Measurements from ENCODE around the gene PLXNA4. TPM values are rescaled to one million over a fixed set of nuclear protein-coding genes. Genes with fewer than 3 reads are reported as not detected.

The PLXNA4 gene
- total and polyA plus RNA-seq, 2 experiments from 2014 or later: 0.08 to 0.80 TPM

DNA sequence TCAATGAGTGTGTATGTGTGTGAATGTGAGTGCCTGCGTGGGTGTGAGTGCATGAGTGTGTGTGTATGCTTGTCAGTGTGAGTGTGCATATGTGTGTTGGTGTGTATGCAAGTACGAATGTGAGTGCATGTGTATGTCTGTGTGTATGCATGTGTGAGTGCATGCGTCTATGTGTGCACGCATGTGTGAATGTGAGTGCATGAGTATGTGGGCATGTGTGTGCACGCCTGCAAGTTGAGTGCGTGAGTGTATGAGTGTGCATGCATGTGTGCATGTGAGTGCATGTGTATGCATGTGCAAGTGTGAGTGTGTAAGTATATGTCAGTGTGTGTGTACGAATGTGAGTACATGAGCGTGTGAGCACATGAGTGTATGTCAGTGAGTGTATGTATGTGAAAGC, 399.6 kb downstream of the PLXNA4 start (continued):
- TF ChIP-seq, protein P1, sequence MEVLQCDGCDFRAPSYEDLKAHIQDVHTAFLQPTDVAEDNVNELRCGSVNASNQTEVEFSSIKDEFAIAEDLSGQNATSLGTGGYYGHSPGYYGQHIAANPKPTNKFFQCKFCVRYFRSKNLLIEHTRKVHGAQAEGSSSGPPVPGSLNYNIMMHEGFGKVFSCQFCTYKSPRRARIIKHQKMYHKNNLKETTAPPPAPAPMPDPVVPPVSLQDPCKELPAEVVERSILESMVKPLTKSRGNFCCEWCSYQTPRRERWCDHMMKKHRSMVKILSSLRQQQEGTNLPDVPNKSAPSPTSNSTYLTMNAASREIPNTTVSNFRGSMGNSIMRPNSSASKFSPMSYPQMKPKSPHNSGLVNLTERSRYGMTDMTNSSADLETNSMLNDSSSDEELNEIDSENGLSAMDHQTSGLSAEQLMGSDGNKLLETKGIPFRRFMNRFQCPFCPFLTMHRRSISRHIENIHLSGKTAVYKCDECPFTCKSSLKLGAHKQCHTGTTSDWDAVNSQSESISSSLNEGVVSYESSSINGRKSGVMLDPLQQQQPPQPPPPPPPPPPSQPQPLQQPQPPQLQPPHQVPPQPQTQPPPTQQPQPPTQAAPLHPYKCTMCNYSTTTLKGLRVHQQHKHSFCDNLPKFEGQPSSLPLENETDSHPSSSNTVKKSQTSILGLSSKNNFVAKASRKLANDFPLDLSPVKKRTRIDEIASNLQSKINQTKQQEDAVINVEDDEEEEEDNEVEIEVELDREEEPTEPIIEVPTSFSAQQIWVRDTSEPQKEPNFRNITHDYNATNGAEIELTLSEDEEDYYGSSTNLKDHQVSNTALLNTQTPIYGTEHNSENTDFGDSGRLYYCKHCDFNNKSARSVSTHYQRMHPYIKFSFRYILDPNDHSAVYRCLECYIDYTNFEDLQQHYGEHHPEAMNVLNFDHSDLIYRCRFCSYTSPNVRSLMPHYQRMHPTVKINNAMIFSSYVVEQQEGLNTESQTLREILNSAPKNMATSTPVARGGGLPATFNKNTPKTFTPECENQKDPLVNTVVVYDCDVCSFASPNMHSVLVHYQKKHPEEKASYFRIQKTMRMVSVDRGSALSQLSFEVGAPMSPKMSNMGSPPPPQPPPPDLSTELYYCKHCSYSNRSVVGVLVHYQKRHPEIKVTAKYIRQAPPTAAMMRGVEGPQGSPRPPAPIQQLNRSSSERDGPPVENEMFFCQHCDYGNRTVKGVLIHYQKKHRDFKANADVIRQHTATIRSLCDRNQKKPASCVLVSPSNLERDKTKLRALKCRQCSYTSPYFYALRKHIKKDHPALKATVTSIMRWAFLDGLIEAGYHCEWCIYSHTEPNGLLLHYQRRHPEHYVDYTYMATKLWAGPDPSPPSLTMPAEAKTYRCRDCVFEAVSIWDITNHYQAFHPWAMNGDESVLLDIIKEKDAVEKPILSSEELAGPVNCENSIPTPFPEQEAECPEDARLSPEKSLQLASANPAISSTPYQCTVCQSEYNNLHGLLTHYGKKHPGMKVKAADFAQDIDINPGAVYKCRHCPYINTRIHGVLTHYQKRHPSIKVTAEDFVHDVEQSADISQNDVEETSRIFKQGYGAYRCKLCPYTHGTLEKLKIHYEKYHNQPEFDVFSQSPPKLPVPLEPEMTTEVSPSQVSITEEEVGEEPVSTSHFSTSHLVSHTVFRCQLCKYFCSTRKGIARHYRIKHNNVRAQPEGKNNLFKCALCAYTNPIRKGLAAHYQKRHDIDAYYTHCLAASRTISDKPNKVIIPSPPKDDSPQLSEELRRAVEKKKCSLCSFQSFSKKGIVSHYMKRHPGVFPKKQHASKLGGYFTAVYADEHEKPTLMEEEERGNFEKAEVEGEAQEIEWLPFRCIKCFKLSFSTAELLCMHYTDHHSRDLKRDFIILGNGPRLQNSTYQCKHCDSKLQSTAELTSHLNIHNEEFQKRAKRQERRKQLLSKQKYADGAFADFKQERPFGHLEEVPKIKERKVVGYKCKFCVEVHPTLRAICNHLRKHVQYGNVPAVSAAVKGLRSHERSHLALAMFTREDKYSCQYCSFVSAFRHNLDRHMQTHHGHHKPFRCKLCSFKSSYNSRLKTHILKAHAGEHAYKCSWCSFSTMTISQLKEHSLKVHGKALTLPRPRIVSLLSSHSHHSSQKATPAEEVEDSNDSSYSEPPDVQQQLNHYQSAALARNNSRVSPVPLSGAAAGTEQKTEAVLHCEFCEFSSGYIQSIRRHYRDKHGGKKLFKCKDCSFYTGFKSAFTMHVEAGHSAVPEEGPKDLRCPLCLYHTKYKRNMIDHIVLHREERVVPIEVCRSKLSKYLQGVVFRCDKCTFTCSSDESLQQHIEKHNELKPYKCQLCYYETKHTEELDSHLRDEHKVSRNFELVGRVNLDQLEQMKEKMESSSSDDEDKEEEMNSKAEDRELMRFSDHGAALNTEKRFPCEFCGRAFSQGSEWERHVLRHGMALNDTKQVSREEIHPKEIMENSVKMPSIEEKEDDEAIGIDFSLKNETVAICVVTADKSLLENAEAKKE (CRISPR knock-in tag; IDR thresholded peaks at IDR 0.05): no peak
- TF ChIP-seq POLR2AphosphoS5 (IDR thresholded peaks at IDR 0.05; ENCODE audit: low read depth) (no peak), EZH2phosphoT487 (IDR thresholded peaks at IDR 0.05; ENCODE audit: unreplicated experiment) (no peak), STAT1 (IDR thresholded peaks at IDR 0.05; ENCODE audit: unreplicated experiment) (no peak), EZH2 (IDR thresholded peaks at IDR 0.05; ENCODE audit: low read depth, unreplicated experiment) (no peak), NANOG (IDR thresholded peaks at IDR 0.05; ENCODE audit: borderline replicate concordance) (no peak)
- TF ChIP-seq, protein P2, sequence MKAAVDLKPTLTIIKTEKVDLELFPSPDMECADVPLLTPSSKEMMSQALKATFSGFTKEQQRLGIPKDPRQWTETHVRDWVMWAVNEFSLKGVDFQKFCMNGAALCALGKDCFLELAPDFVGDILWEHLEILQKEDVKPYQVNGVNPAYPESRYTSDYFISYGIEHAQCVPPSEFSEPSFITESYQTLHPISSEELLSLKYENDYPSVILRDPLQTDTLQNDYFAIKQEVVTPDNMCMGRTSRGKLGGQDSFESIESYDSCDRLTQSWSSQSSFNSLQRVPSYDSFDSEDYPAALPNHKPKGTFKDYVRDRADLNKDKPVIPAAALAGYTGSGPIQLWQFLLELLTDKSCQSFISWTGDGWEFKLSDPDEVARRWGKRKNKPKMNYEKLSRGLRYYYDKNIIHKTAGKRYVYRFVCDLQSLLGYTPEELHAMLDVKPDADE (IDR thresholded peaks at IDR 0.05): no peak

DNA sequence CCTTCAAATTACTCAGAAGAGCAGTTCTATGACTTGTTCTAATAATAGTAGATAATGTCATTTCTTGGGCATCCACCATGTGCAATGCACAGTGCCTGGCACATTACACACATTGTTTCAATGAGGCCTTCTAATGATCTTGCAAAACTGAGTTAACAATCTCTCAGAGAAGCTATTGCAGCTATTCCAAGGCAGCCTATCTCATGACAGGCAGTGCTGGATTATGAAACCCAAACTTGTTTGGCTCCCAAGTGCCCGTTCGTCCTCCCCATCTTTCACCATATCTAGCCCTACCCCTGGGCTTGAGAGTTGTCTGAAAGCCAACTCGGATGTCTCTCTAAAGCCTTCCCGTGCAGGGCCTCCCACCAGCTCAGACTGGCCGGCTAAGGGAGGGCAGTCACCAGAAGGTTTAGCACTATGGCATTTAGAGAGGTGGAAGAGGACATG, 405.1 kb downstream of the PLXNA4 start:
- ATAC-seq (no peak), DNase-seq (ENCODE audit: low spot score) (no peak)
- H3K36me3 Mint-ChIP-seq (ENCODE audit: low read depth): no peaks in the 10 kb centered on the region
- Histone ChIP-seq H3K36me3 (ENCODE audit: insufficient read depth) (no peaks in the 10 kb centered on the region), H3K4me3 (no peak overlapping the region), H3K79me2 (replicated peaks; ENCODE audit: insufficient read depth) (no peaks in the 10 kb centered on the region), H3K27me3 (ENCODE audit: insufficient read depth) (no peaks in the 10 kb centered on the region), H3K4me1 (ENCODE audit: insufficient read depth) (no peaks in the 10 kb centered on the region), H2AFZ (no peak overlapping the region), H3K27ac (ENCODE audit: low read depth) (no peak overlapping the region), H4K20me1 (replicated peaks; ENCODE audit: insufficient read depth) (no peaks in the 10 kb centered on the region), H3F3A (replicated peaks; ENCODE audit: low read depth) (no peaks in the 10 kb centered on the region), H3K9me2 (ENCODE audit: insufficient read depth) (0 out of 2 replicates have a peak, but pooled peaks cover 8% of the 10 kb centered on the region), H3K4me2 (no peak overlapping the region)
- H3K27ac Mint-ChIP-seq: no peak overlapping the region
- H3K4me1 Mint-ChIP-seq: peaks cover 5% of the 10 kb centered on the region; the same call in 2 of the 3 replicates
- H3K4me3 Mint-ChIP-seq: no peak overlapping the region
- H3K27me3 Mint-ChIP-seq (ENCODE audit: insufficient read depth, low read depth, poor library complexity): peaks cover 8% of the 10 kb centered on the region
- no peaks in the 10 kb centered on the region; the same call in 2 of the 3 replicates for H3K9me3 Mint-ChIP-seq
- TF ChIP-seq, protein P3, sequence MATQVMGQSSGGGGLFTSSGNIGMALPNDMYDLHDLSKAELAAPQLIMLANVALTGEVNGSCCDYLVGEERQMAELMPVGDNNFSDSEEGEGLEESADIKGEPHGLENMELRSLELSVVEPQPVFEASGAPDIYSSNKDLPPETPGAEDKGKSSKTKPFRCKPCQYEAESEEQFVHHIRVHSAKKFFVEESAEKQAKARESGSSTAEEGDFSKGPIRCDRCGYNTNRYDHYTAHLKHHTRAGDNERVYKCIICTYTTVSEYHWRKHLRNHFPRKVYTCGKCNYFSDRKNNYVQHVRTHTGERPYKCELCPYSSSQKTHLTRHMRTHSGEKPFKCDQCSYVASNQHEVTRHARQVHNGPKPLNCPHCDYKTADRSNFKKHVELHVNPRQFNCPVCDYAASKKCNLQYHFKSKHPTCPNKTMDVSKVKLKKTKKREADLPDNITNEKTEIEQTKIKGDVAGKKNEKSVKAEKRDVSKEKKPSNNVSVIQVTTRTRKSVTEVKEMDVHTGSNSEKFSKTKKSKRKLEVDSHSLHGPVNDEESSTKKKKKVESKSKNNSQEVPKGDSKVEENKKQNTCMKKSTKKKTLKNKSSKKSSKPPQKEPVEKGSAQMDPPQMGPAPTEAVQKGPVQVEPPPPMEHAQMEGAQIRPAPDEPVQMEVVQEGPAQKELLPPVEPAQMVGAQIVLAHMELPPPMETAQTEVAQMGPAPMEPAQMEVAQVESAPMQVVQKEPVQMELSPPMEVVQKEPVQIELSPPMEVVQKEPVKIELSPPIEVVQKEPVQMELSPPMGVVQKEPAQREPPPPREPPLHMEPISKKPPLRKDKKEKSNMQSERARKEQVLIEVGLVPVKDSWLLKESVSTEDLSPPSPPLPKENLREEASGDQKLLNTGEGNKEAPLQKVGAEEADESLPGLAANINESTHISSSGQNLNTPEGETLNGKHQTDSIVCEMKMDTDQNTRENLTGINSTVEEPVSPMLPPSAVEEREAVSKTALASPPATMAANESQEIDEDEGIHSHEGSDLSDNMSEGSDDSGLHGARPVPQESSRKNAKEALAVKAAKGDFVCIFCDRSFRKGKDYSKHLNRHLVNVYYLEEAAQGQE (IDR thresholded peaks at IDR 0.05; ENCODE audit: unreplicated experiment): no peak
- TF ChIP-seq NANOG (IDR thresholded peaks at IDR 0.05; ENCODE audit: borderline replicate concordance) (no peak), ZNF331 (CRISPR knock-in tag; IDR thresholded peaks at IDR 0.05; ENCODE audit: low read depth) (no peak), EZH2phosphoT487 (IDR thresholded peaks at IDR 0.05; ENCODE audit: unreplicated experiment) (no peak), JUNB (IDR thresholded peaks at IDR 0.05; ENCODE audit: unreplicated experiment) (no peak), STAT1 (IDR thresholded peaks at IDR 0.05; ENCODE audit: unreplicated experiment) (no peak)
- TF ChIP-seq, protein P4, sequence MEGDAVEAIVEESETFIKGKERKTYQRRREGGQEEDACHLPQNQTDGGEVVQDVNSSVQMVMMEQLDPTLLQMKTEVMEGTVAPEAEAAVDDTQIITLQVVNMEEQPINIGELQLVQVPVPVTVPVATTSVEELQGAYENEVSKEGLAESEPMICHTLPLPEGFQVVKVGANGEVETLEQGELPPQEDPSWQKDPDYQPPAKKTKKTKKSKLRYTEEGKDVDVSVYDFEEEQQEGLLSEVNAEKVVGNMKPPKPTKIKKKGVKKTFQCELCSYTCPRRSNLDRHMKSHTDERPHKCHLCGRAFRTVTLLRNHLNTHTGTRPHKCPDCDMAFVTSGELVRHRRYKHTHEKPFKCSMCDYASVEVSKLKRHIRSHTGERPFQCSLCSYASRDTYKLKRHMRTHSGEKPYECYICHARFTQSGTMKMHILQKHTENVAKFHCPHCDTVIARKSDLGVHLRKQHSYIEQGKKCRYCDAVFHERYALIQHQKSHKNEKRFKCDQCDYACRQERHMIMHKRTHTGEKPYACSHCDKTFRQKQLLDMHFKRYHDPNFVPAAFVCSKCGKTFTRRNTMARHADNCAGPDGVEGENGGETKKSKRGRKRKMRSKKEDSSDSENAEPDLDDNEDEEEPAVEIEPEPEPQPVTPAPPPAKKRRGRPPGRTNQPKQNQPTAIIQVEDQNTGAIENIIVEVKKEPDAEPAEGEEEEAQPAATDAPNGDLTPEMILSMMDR (conservative IDR thresholded peaks at IDR 0.05; ENCODE audit: low read depth in 2 of 2): no peak
- TF ChIP-seq, protein P2 (IDR thresholded peaks at IDR 0.05): no peak

All from GM23338 (cell line).